Esophagus mucosa (tissue), 1 donor: Measurements from ENCODE around the gene NOP9. TPM values are rescaled to one million over a fixed set of nuclear protein-coding genes. Genes with fewer than 3 reads are reported as not detected.
A peak's percentile ranks its signal among the peaks of the same experiment; 100 is the strongest.

Experiments
- ATAC-seq: fragments of 200-7000 bp; cut with Tn5 transposase; one replicate; pipeline ENCODE4 v1.9.1; 2020
- total RNA-seq: library from RNA; stranded (reverse); gene quantifications from one replicate; pipeline ENCODE4 v1.2.4, GENCODE V29; 2023
- donor health status: DM: yes; HTN: yes; CAD: no.

The NOP9 gene
- 20.5 TPM for total RNA-seq

GRCh38 chr14:24299255-24300191 is at the start of gene NOP9, which contains the start of gene DHRS1:
Gene NOP9 (plus strand): TSS chr14:24299850. CDS start chr14:24299955, 105 bp downstream.
Gene DHRS1 (minus strand): TSS chr14:24299780. CDS start chr14:24299106, 674 bp downstream.
- peak; percentile 89 for ATAC-seq

DNA sequence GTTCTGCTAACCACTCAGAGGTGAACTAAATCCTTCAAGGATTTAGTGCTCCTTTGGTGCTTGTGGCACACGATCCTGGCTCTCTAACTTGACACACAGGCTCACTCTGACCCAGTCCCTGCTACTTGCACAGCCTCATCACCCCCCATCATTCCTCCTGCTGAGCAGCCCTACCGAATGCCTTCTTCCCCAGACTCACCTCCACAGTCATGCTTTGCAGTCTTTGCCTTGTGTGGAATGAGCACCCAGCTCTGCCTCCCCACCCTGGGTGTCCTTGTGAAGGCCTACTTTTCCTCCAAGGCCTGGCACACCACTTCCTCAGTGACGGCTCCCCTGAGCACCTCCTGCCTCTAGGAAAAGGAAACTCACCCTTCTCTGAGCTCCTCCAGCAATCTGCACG is 49.3 kb upstream of the NOP9 start:
- ATAC-seq, result no peak

DNA sequence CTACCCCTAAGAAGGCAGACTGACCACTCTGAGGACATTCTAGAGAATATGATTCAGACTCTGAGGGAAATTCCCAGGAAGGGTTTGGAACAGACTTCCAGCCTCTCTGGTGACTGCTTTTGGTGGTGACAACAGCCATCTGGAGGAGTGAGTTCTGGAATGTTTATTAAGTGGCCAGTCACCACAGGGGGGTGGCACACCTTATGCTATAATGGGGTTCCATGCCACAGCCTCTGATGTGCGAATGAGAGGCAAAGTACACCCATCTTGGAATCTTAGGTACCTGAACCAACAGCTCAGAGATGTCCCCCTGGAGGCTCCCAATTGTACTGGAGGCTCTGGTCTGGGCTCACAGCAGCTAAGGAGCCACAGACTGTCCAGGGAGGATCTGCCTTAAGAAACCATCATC is 47.8 kb upstream of the NOP9 start:
- ATAC-seq, result no peak

DNA sequence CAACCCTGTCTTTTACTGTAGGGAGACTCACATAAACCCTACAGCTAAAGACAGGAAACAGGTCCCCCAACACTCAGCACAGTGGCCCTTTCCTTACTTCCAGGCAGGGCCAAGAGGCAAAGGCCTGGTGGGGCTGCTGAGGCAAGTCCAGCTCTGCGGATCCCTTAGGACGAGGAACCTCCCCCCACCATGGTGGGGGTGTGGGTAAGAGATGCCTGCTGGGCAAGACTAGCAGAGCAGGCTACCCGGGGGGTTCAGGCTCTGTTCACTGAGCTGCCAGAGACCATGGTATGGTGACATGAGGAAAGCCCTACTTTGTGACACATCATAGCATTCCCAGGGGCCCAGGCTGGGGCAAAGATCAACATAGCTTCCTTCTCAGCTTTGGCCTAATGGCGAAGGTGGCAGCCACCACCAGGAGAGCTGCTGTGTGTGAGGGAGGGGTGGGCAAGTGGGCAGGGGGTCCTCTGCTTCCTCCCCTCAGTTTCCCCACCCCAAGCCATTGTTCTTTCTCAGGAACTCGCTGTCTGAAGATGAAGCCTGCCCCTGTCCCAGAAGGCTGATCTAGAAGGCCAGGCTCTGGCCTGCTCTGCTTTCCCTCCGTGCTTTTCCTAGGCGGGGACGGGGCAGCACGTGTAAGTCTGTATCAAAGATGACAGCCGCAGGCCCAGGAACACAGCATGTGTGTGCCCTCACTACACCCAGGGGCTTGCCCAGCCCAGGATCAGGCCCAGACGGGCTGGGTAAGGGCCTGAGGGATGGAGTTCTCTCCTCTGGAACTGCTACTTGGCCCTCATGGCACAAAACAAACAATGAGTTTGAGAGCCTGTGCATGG is 47.1 kb upstream of the NOP9 start:
- no peak for ATAC-seq

DNA sequence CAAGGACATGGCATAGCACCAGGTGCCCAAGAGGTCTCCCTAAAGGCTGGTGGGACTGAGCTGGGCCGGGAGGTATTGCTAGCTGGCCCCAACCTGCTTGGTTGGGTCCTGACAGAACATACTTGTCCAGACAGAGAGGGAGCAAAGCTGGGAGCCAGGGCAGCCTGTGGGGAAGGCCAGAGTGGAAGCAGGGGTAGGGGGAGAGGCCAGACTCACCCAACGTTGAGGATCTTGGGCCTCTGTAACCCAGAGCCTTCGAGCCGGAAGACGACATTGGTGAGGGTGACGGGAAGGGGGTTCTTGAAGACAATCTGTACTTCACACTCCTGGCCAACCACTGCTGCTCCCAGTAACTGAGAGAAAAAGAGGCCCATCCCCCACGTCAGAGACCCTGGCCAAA is 45.7 kb upstream of the NOP9 start:
- no peak for ATAC-seq

DNA sequence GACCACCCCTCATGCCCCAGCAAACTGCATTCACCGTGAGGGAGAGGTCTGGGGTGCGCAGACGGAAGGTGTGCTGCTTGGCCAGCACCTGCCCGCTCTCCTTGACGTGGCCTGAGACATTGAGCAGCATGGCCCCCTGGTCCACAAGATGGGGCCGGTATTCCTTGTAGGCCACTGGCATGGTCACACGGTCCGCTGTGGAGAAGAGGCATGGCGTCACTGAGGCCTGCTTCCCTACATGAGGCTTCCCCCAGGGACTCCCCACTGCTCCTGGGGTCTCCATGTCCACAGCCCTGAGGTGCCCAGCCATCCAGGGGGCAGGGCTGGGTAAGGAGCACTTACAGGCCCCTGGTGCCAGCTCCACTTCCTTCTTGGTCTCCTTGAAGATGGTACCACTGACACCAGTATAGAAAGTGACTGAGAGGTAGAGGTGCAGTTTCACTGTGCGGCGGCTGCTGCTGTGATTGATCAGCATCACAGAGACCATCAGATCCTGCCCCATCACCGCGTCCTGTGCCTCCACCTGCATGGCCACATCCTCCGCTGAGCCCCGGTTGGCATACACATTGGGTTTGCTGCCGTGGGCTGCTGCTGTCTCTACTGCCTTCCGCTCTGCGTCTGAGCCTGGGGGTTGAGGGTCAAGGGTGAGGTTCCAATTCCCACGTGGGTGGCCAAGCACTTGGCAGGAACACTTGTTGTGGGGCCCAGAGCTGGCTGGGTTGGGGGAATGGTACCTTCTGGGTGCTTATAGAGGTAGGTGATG is 44.8 kb upstream of the NOP9 start:
- ATAC-seq, result no peak

GRCh38 chr14:24255438-24255837 is 44.2 kb upstream of the NOP9 start:
- ATAC-seq, result no peak

DNA sequence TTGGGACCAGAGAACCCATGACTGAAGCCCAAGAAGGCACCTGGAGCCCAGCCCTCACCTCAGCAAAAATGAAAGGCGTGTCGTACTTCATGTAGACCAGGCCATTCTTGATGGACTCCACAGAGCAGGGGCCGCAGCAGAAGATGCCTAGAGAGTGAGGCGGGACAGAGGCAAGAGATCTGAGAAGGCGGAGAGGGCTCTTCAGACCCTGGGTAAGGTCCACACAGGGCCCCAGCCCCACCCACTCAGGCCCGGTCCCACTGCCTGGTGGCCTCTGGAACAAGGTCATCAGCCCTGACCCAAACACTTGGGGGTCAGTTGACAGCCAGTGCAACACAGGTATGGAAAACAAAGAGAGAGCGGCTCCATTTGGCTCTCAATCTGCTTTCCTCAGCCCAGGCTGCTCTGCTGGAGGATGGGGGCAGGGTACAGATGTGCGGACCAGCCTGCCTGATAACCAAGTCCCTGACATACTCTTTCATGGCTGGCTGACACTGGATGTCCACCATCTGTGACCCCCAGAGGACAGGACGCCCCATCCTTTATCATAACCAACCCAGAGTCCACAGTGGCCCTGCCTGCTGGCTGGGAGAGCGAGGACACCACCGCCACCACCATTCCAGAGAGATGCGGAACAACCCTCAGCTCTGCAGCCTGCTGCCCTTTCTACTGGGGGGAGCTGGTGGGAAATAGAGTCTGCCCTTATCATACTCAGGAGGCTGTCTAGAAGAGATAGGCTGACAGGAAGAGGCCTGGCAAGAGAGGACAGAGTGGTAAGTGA is 43.5 kb upstream of the NOP9 start:
- no peak for ATAC-seq

DNA sequence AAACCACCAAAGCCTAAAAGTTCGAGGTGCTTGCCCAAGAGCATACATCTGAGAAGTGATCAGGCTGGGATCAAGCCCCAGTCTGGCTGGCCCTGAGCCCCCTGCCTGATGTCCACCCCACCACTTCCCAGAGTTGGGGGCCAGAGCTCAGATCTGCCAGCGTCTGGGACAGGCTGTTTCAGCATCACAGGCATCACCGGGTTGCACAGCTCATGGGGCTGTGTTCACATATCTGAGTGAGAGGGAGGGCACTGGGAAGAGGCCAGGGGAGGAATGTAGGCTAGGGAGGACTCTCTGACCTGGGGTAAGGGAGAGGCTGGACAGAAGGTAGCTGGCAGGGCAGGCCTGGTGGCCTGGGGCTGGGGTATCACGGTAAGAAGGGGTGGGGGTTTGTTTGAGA is 42.7 kb upstream of the NOP9 start:
- no peak for ATAC-seq

DNA sequence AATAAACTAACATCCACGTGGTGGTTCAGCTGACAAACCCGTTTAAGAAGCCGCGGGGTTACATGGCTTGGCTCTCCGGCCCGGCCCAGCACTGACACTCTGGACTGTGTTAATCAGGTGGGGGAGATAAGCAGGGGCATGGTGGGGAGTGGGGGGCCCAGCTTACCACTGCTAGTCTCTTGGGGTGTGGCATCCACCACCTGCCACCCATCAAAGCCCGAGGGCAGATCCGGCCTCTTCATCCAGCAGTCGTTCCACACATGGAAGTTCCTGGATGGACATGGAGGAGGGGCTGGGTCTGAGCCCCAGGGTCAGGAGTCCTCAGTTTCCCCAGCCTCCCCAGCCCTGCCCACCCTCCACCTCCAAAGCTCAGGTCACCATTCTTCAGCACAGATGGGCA is 41.5 kb upstream of the NOP9 start:
- ATAC-seq, result no peak

- no peak for ATAC-seq
Measured at GRCh38 chr14:24258548-24259265, 40.9 kb upstream of the NOP9 start.

- ATAC-seq, result peak; percentile 14
Measured at GRCh38 chr14:24259282-24260025, 40.2 kb upstream of the NOP9 start.

GRCh38 chr14:24260026-24260779 is 39.4 kb upstream of the NOP9 start:
- no peak for ATAC-seq

DNA sequence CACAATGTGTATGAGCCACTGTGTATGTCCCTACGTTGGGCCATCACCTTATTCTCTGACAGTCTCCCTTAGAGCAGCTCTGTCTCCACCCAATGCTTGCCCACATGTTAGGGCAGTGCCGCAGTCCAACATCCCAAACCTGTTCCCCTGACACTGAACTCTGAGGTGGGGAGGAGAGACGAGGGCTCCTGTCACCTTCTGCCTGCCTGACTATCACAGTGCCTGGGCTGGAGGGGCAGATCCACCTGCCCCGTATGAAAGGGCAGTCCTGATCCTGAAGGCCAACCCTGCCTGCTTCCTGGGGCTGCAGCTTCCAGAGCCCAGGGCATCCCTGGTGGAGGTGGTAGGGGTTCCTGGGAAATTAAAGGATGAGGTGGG is 38.9 kb upstream of the NOP9 start:
- no peak for ATAC-seq

GRCh38 chr14:24261256-24261968 is 38.2 kb upstream of the NOP9 start:
- no peak for ATAC-seq

- ATAC-seq, result no peak
Measured at GRCh38 chr14:24261969-24262327, 37.7 kb upstream of the NOP9 start.

GRCh38 chr14:24262821-24263733 is 36.6 kb upstream of the NOP9 start, which contains the start of gene TGM1:
Gene TGM1 (minus strand): TSS chr14:24263177. CDS start chr14:24262352, 825 bp downstream.
- ATAC-seq, result peak; percentile 45

- peak; percentile 25 for ATAC-seq
Measured at GRCh38 chr14:24263848-24264247, 35.8 kb upstream of the NOP9 start.
